MM.1S (cell line): ENCODE results near the gene USP13.

Experiments used
- CTCF ChIP-seq: fragments of 300-600 bp; sonication (generic); IDR thresholded peaks from 2 replicates; pipeline ENCODE4 v1.5.1; 2016; ENCODE audit warnings: antibody characterized with exemption, low read length, mixed read lengths
- EZH2 ChIP-seq: fragments of 300-600 bp; sonication (generic); optimal IDR thresholded peaks from 2 replicates; pipeline ENCODE3; 2017; ENCODE audit warnings: low read depth, mild to moderate bottlenecking, antibody characterized with exemption, low read length, mixed read lengths
- EZH2phosphoT487 ChIP-seq: fragments of 300-600 bp; sonication (generic); IDR thresholded peaks from 2 replicates; pipeline ENCODE4 v1.6.1; 2018; ENCODE audit warnings: antibody characterized with exemption, low read length

- peak; percentile 25 for TF ChIP-seq CTCF
- TF ChIP-seq EZH2phosphoT487 = no peak
- no peak for TF ChIP-seq EZH2
Measured at GRCh38 chr3:179768080-179768479, 115.2 kb downstream of the USP13 start.
